Activated CD4-positive, alpha-beta T cell treated with anti-CD3 and anti-CD28 coated beads, Interleukin-2, amount 50 U/mL, for 4 hours (primary cell): ENCODE results near the gene CDH22.

Source experiments
- DNase-seq, 2 experiments: peaks; one replicate each; pipeline ENCODE4 v3.0.0-alpha.2; 2020

CDH22 gene

DNA sequence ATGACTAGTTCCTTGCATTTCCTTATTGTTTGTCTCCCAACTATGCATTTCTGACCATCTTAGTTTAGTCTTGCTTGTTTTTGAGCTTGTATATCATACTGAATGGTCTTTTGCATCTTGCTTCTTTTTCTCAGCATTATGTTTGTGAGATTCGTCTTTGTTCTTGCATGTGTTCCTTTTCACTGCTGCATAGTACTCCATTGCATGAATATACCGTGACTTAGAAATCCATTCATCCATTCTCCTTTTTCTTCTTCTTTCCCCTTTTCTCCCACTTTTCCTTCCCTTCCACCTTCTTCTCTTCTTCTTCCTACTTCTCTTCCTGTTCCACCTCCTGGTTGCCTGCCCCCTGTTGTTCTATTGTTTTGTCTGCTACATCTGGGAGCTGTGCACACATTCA is 42.8 kb downstream of the CDH22 start:
- DNase-seq = no peak

DNA sequence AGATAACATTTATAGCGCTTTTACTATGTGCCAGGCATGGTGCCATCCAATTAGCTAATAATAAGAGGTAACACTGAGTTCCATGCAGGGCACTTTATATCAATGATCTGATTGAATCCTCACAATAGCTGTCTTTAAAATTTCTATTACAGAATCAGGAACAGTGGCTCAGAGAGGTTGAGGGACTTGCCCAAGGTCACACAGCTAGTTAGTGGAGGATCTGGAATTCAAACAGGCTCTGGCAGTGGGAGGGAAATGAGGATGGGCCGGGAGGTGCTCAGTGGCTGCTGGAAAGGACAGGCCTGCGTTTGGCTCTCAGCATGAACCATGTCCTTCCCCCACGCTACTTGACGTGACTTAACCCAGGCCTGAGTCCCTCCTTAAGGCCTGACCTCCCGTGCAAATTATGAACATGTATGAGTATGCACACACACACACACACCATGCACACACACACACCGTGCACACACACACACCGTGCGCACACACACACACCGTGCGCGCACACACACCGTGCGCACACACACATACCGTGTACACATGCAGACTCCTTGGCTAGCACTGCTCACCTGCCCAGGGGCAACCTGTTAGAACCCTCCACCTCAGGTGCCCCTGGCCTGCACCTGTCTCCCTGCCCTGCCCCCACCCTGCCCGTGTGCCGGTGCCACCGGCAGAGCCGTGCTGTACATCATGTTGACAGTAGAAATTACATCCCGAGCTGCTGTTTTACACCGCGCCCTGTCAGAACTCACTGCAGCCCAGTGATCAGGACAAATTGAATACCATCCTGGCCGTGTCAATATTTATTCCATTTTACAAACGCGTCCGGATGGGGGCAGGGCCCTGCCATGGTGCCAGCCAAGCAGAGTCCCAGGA is 43.7 kb downstream of the CDH22 start:
- DNase-seq = no peak

GRCh38 chr20:46261456-46262253 is 46.6 kb downstream of the CDH22 start:
- no peak for DNase-seq

- no peak for DNase-seq
Measured at GRCh38 chr20:46260936-46261454, 47.3 kb downstream of the CDH22 start.

DNA sequence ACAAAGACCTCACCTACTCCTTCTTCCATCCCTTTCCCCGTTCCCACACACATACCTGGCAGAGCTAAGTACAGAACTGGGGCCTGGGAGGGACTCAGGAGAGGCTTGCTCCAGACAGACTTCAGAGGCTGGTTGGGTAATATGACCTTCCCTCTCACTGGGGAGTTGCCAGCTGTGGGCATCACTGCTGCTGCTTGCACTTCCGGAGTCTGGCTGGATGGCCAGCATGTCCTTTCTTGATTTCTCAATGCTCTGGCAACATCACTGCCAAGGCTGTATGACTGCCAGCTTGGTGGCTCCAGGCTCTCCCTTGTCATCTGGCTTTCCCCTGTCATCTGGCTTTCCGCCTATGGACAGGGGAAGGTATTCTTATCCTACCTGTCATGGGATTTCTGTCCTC is 47.8 kb downstream of the CDH22 start:
- no peak for DNase-seq

DNA sequence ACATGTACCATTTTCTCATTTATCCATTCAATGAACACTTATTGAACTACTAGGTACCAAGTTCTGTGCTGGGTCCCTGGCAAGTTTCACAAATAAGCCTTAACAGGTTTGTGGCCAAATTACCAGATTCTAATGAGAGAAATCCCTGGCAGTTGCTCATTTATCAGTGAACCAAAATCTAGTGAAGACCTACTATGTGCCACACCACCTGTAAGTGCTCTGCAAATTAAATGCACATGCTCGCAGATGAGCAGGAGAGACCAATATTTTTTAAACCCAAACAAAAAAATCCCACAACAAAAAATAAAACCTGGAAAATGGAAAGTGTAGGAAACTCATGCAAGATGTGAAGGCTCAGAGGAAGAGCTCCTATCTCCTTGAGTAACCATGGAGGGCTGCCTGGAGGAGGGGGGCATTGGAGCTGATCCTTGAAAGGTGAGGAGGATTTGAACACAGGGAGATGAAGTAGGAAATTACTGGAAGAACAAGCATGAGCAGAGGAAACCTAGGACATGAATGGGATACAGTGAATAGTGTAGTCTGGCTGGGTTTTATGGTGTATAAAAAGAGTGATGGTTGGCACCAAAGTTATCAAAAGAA is 48.9 kb downstream of the CDH22 start:
- DNase-seq = no peak

DNA sequence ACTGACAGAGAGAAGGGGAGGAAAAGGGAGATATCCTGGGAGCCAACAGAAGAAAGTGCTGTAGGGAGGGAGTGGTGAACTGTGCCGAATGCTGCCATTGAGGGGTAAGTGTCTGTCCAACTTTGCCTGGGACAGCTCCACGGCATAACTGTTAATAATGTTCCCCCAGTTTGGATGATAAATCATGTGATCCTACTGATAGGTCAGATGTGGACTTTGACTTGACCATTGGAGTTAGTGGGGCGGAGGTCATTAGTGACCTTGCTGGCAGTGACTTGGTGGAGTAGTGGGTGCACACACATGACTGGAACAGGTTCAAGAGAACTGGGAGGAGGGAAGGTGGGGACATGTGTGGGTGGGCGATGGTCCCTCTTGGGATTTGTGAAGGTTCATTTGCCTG is 50.4 kb downstream of the CDH22 start:
- DNase-seq = no peak

DNA sequence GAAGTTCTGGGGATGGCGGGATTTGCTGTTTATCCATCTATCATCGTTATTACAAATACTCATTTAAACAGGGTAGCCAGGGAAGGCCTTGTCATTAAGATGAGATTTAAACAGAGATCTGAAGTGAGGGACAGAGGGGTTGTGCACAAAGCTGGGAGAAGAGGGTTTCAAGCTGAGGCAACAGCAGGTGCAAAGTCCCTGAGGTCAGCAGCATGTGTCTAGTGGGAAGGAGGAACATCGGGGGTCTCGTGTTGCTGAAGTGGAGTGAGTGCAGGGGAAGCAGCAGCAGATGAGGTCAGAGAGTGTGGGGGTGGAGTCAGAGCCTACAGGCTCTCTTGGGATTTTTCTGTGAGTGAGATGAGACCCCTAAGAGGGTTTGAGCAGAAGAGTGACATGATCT is 52.0 kb downstream of the CDH22 start:
- DNase-seq = no peak

GRCh38 chr20:46255440-46256104 is 52.7 kb downstream of the CDH22 start:
- peak in 1 of 2 experiments; percentile 1 for DNase-seq

- no peak for DNase-seq
Measured at GRCh38 chr20:46253391-46253790, 54.9 kb downstream of the CDH22 start.

- no peak for DNase-seq
Measured at GRCh38 chr20:46252352-46253091, 55.8 kb downstream of the CDH22 start.

DNA sequence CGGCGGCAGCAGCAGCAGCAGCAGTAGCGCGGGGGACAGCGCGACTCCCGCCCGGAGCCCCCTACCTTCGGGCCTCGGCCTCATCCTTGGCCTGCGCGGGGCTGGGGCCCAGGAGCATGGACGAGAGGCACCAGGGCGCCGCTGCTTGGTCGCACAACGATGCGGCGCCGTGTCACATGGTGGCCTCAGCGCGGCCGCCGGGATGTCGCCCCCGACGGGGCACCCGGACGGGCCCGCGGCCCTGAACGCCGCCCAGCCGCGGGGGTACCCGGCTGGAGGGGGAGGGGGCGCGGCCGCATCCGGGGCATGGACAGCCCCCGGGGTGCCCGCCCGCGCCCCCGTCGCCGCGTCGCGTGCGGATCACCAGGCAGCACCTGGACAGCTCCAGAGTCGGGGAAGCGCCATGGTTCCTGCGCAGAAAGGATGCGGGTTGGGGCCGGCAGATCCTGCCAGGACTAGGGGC is 57.1 kb downstream of the CDH22 start:
- no peak for DNase-seq

DNA sequence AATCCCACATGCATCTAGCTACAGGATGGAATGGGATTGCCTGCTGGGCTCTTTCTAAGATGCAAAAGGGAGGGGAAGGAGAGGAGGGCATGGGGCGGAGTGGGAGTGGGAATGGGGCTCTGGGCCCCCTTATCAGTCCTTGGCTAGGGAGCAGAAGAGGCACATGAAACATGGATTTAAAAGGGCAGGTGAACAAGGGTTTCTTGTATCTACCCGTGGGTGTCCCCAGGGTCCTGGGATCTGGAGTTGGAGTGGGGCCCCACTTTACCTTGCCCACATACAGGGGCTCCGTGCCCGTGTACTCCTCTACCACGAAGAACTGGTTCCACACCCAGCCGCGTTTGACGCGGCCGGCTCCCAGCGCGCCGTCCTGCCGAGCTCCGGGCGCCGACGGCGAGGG is 57.5 kb downstream of the CDH22 start:
- DNase-seq = no peak

DNA sequence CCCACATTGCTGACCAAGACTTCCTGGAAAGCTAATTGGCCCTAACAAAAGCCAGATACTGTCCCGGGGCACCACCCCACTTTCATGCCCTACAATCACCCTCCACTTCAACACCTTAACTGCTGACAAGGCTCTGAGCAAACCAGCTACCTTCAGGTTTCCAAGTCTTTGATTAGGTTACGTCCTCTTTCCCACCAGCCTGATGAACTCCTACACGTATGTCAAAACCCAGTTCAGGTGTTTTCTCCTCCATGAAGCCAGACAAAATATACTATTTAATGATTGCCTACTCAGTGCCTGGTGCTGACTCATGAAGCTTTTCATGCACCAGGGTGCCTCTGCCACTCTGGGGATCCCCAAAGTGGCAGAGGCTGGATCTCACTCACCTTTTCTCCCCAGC is 58.6 kb downstream of the CDH22 start:
- no peak for DNase-seq

DNA sequence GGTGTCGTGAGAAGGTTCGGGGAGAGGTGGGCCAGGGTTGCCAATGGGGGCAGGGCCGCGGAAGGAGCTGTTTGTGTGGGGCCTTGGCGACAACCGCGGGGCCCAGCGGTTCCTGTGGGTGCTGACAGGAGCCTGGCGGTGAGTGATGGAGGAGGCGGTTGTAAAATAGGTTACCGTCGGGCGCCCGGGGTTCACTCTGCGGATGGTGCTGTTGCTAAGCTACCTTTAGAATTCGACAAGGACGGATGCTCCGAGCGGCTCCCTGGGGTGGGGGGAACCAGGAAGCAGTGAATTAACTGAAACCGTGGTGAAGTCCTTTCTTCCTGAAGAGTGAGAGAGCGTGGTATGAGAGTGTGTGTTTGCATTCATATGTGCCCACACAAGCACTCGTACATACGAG is 61.7 kb downstream of the CDH22 start:
- DNase-seq = no peak

DNA sequence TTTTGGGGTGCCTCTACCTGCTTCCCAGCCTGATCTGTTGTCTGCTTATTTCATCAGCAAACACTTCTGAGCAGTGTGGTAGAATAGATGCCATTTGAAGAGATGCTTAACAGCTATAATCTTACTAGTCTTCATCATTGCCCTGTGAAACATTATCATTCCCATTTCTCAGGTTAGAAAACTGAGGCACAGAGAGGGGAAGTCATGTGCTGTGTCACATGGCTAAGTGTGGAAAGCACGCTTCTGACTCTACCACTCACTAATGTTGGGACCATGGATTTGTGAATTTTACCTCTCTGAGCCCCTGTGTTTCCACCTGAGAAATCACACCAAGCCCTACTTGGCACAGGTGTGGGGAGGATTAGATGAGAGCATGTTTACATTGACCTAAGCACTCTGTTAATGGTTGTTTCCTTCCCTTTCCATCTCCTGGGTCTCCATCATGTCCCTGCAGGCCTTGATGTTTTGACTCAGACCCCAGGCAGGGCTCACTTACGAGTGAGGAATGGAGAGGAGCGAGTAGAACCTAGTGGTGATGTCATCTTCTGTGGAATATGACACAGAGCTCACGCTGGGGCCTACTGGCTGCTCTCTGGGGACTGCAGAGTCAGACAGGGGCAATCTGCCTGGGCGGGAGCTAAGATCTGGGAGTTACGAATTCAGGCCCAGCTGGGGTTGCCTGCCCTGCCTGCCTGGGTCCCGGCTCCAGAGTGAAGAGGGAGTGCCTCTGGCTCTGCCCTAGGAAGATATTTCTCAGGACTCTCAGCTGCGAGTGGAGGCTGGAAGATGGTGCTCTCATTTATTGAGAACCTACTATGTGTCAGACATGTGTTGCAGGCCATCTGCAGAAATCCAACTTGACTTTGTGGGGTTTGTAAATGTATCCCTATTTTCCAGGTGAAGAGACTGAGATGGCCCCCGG is 64.3 kb downstream of the CDH22 start:
- DNase-seq = no peak

- DNase-seq = no peak
Measured at GRCh38 chr20:46242390-46242789, 65.9 kb downstream of the CDH22 start.

DNA sequence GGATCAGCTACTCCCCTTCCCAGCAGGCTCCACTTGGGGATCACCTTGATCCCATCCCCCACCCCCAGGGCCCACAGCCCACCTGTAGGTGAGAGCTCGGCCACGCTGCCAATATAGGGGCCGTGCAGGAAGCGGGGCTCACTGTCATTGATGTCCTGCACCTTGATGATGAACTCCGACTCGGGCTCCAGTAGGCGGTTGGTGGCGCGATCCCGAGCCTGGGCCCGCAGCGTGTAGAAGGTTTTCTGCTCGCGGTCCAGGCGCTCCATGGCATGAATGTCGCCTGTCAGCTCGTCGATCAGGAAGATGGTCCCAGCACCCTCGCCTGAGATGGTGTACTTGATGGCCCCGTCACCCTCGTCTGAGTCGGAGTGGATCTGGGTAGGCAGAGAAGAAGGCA is 67.4 kb downstream of the CDH22 start:
- DNase-seq = no peak

GRCh38 chr20:46240065-46240464 is 68.2 kb downstream of the CDH22 start:
- DNase-seq = no peak

GRCh38 chr20:46237736-46238135 is 70.6 kb downstream of the CDH22 start:
- DNase-seq = no peak

GRCh38 chr20:46237227-46237626 is 71.1 kb downstream of the CDH22 start:
- no peak for DNase-seq
